OCI-LY7 (cell line): ENCODE data around the gene KAT2A. TPM values are rescaled to one million over a fixed set of nuclear protein-coding genes. Genes with fewer than 3 reads are reported as not detected.
A peak's percentile ranks its signal among the peaks of the same experiment; 100 is the strongest.

Source experiments
- BruUV-seq: library from RNA; stranded (reverse); fragments of 400-500 nt; replicated peaks from 2 replicates; lab custom pipeline; 2021; lab: Mats Ljungman, UMichigan
- CTCF ChIA-PET: fragments of 300-600 bp; sonication (Branson Sonifier 250); formaldehyde crosslinking; loops from one replicate; lab custom pipeline; 2022; ENCODE audit warnings: antibody characterized with exemption; ENCODE audit not compliant: unreplicated experiment; lab: Charles Lee
- POLR2A ChIA-PET: fragments of 300-600 bp; sonication (Branson Sonifier 250); formaldehyde crosslinking; loops from one replicate; lab custom pipeline; 2022; ENCODE audit warnings: antibody characterized with exemption; lab: Charles Lee
- DNase-seq: peaks from one replicate; pipeline ENCODE4 v3.0.0-alpha.2; 2015; ENCODE audit warnings: low spot score
- H2AFZ ChIP-seq: fragments of 200-600 bp; sonication (generic), shearing (Covaris generic); 2 replicates; pipeline ENCODE4 v1.6.1; 2014; ENCODE audit warnings: mild to moderate bottlenecking, antibody characterized with exemption, low read length, moderate library complexity
- H3K27ac ChIP-seq: fragments of 200-600 bp; sonication (generic); 2 replicates; pipeline ENCODE4 v1.5.1; 2014; ENCODE audit warnings: mixed run types, low read depth, mild to moderate bottlenecking, moderate library complexity, low read length, inconsistent platforms; ENCODE audit not compliant: poor library complexity, severe bottlenecking
- H3K36me3 ChIP-seq: fragments of 200-600 bp; sonication (generic); 2 replicates; pipeline ENCODE4 v1.6.1; 2014; ENCODE audit warnings: mild to moderate bottlenecking, antibody characterized with exemption, low read length, moderate library complexity, mixed read lengths; ENCODE audit not compliant: insufficient read depth
- H3K4me1 ChIP-seq: fragments of 200-600 bp; sonication (generic); 2 replicates; pipeline ENCODE4 v1.5.1; 2014; ENCODE audit warnings: mild to moderate bottlenecking, low read length; ENCODE audit not compliant: insufficient read depth, poor library complexity, severe bottlenecking
- H3K4me2 ChIP-seq: fragments of 200-600 bp; sonication (generic); 2 replicates; pipeline ENCODE4 v1.6.1; 2014; ENCODE audit warnings: mild to moderate bottlenecking, low read length
- H3K4me3 ChIP-seq: fragments of 200-600 bp; sonication (generic); 2 replicates; pipeline ENCODE4 v1.5.1; 2014; ENCODE audit warnings: mild to moderate bottlenecking, low read depth, low read length; ENCODE audit not compliant: poor library complexity, severe bottlenecking
- H3K79me2 ChIP-seq: fragments of 200-600 bp; sonication (generic); 2 replicates; pipeline ENCODE4 v1.6.1; 2016; ENCODE audit warnings: low read depth, mild to moderate bottlenecking, low read length, moderate library complexity, mixed read lengths; ENCODE audit not compliant: insufficient read depth
- H3K9me2 ChIP-seq: fragments of 200-600 bp; sonication (generic); 2 replicates; pipeline ENCODE4 v1.6.1; 2016; ENCODE audit warnings: mild to moderate bottlenecking, low read length, mixed read lengths; ENCODE audit not compliant: insufficient read depth
- H3K9me3 ChIP-seq: fragments of 200-600 bp; sonication (generic); 2 replicates; pipeline ENCODE4 v1.6.1; 2014; ENCODE audit warnings: mild to moderate bottlenecking, mixed run types, low read length, mixed read lengths
- H4K20me1 ChIP-seq: fragments of 200-600 bp; sonication (generic); 2 replicates; pipeline ENCODE4 v1.6.1; 2014; ENCODE audit warnings: mild to moderate bottlenecking, antibody characterized with exemption, low read length, moderate library complexity, mixed read lengths; ENCODE audit not compliant: insufficient read depth
- EZH2phosphoT487 ChIP-seq: fragments of 200-600 bp; sonication (generic); IDR thresholded peaks from 2 replicates; pipeline ENCODE4 v1.6.1; 2018; ENCODE audit warnings: low read depth, borderline replicate concordance, mild to moderate bottlenecking, mixed run types, antibody characterized with exemption, low read length, moderate library complexity, mixed read lengths
- intact Hi-C: fragments of 100-400 bp; cut with micrococcal nuclease; formaldehyde crosslinking; loops from one replicate; pipeline ENCODE4 v1.10.0; 2022; ENCODE audit not compliant: unreplicated experiment
- total RNA-seq, 2 experiments: library from RNA; depleted of rRNA in 1 of 2; stranded (reverse); fragments of >200 nt in 1 of 2; shearing (Covaris generic) in 1 of 2; gene quantifications; 2 replicates each; pipeline ENCODE4 v1.2.3, GENCODE V29; 2014 to 2022
- TF ChIP-seq, protein P1 (sequence below): fragments of 200-600 bp; sonication (generic); conservative IDR thresholded peaks from 2 replicates; pipeline ENCODE4 v1.5.1; 2014; ENCODE audit warnings: mild to moderate bottlenecking, antibody characterized with exemption, low read length, moderate library complexity, mixed read lengths

KAT2A gene
- total RNA-seq, 2 experiments from 2014 or later = 73.0 to 89.8 TPM

DNA sequence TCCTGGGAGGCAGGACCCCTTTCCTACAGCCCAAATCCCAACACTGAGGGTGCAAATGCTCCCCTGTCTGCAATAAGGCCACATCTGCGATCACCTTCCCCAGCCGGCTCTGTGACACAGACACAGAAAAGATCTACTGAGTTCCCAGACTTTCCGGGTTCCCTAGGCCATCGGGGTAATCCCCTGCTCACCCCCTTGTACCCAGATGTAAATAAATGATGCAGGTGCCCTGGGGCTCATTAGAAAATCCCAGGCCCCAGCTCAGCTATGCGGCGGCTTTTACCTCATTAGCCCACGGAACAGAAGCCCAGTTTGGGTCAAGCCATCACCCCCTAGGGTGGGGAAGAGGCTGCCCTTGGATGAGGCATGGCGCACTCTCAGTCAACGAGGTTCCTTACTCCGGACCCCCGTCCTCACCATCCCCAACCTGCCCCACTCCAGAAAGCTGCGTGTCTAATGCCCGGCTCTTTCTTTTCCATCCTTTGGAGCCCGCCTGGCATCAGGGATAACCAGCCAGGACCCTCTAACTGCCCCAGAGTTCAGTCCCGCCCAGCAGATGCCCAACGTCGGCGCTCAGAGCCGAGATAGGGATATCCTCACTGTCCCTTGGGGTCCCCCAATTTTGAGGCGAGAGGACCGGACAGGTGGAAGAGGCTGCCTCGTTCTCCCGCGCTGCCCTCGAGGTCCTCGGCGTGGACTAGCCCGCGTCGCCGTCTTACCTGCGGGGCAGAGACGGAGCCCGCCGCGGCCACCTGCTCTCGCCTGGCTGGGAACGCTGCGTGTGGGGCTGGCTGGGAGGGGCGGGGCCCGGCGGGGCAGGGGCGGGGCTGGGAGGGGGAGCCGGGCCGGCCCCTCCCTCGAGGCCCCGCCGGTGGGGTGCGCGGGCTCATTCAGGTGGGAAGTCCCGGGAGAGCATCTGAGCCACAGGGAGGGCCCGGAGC, 23.2 kb downstream of the KAT2A start, which contains the start of gene ZNF385C:
Gene ZNF385C, minus strand, starts transcription at position 783 of the 941 bp plus-strand sequence. CDS start 35,417 bp downstream, outside the sequence.
- no peak within 1 kb of the TSS for H3K27ac ChIP-seq
- TF ChIP-seq EZH2phosphoT487 = no peak
- TF ChIP-seq, protein P1, sequence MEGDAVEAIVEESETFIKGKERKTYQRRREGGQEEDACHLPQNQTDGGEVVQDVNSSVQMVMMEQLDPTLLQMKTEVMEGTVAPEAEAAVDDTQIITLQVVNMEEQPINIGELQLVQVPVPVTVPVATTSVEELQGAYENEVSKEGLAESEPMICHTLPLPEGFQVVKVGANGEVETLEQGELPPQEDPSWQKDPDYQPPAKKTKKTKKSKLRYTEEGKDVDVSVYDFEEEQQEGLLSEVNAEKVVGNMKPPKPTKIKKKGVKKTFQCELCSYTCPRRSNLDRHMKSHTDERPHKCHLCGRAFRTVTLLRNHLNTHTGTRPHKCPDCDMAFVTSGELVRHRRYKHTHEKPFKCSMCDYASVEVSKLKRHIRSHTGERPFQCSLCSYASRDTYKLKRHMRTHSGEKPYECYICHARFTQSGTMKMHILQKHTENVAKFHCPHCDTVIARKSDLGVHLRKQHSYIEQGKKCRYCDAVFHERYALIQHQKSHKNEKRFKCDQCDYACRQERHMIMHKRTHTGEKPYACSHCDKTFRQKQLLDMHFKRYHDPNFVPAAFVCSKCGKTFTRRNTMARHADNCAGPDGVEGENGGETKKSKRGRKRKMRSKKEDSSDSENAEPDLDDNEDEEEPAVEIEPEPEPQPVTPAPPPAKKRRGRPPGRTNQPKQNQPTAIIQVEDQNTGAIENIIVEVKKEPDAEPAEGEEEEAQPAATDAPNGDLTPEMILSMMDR = no peak
- peak within 1 kb of the TSS; percentile 64 for H3K4me2 ChIP-seq
- no peaks in the 10 kb centered on the region for H4K20me1 ChIP-seq
- no peaks in the 10 kb centered on the region for H3K9me3 ChIP-seq
- H3K4me3 ChIP-seq = no peak within 1 kb of the TSS
- no peaks in the 10 kb centered on the region for H3K36me3 ChIP-seq
- ChIA-PET CTCF (interaction anchor here (0.5 to 1.0 kb wide), 3 partner anchors 20 to 135 kb away, joined by 3 to 7 read pairs (median 3); no protein-coding TSS in a partner anchor), POLR2A (no interaction called here)
- H3K4me1 ChIP-seq = peaks cover 14% of the 10 kb centered on the region
- H2AFZ ChIP-seq = 0 out of 2 replicates have a peak within 1 kb of the TSS, but pooled peaks have one; percentile 34
- intact Hi-C loops = loop anchor here (2.0 kb wide), 1 partner anchor 73 kb away; no protein-coding TSS in a partner anchor
- DNase-seq = no peak
- no peaks in the 10 kb centered on the region for H3K79me2 ChIP-seq
- no peaks in the 10 kb centered on the region for H3K9me2 ChIP-seq
- no TSS peak for BruUV-seq

- Histone ChIP-seq H3K4me3 (no peak overlapping the region), H3K4me1 (peaks cover 14% of the 10 kb centered on the region), H3K79me2 (no peaks in the 10 kb centered on the region), H4K20me1 (no peaks in the 10 kb centered on the region), H3K9me3 (no peaks in the 10 kb centered on the region), H3K9me2 (no peaks in the 10 kb centered on the region), H3K27ac (no peak overlapping the region), H2AFZ (no peak overlapping the region), H3K36me3 (no peaks in the 10 kb centered on the region), H3K4me2 (no peak overlapping the region)
- ChIA-PET CTCF (no interaction called here), POLR2A (no interaction called here)
- BruUV-seq = no TSS peak
- TF ChIP-seq, protein P1 = peak; percentile 34; the same call in 1 of the 2 replicates
- no peak for TF ChIP-seq EZH2phosphoT487
- no peak for DNase-seq
- intact Hi-C loops = no loop called here
Observed at GRCh38 chr17:42096360-42097111, 24.6 kb downstream of the KAT2A start.
